C4-2B (cell line): Measurements from ENCODE around the gene EPHB6.

ENCODE experiments used
- ZFX ChIP-seq: fragments of 450-650 bp; IDR thresholded peaks from 2 replicates; pipeline ENCODE4 v1.6.1; 2017
- TF ChIP-seq, protein P1 (sequence below): fragments of 450-650 bp; conservative IDR thresholded peaks from 2 replicates; pipeline ENCODE4 v1.5.1; 2017; ENCODE audit warnings: mild to moderate bottlenecking

DNA sequence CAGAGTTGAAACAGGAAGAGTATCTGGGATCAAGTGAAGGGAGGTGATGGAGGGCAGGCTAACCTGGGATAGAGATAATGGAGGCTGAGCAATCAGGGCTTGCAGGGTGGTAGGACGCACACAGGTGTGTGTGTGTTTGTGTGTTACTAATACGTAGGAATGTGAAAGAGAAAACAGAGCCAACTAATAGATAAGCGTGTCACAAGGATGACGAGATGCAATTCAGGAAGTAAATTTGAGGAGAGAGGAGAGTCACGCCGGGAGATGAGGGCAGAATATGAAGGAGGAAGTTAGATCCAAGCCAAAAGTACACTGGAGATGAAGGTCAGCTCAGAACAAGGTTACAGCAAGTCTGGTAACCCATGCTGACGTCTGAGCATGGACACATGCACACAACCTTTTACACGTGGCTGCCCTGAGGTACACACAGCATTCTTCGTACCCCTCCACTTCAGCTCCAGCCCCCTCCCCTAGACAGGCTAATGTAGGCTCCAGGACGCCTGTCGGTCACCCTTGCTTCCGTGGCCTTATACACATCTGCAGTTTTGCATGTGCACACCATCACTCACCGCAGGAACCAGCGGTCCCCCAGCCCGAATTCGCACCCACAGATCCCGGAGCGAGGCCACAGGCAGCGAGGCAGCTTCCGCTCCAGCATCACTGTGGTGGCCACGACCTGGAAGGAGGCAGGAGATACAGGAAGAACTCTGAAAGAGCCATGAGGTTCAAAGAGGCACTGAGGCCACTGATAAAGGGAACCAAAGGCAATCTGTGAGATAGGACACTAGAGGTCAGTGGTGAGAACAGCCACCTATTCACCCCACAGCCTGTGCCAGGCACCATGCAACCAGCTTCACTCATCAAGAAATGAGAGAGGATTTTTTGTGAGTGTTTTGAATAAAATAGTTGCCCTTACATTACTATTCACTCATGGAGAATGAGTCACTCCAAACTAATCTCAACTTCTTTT is 54.3 kb downstream of the EPHB6 start:
- TF ChIP-seq, protein P1, sequence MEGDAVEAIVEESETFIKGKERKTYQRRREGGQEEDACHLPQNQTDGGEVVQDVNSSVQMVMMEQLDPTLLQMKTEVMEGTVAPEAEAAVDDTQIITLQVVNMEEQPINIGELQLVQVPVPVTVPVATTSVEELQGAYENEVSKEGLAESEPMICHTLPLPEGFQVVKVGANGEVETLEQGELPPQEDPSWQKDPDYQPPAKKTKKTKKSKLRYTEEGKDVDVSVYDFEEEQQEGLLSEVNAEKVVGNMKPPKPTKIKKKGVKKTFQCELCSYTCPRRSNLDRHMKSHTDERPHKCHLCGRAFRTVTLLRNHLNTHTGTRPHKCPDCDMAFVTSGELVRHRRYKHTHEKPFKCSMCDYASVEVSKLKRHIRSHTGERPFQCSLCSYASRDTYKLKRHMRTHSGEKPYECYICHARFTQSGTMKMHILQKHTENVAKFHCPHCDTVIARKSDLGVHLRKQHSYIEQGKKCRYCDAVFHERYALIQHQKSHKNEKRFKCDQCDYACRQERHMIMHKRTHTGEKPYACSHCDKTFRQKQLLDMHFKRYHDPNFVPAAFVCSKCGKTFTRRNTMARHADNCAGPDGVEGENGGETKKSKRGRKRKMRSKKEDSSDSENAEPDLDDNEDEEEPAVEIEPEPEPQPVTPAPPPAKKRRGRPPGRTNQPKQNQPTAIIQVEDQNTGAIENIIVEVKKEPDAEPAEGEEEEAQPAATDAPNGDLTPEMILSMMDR, result peak; percentile 87
- no peak for TF ChIP-seq ZFX
